Measurements from ENCODE around the gene LCP1. TPM values are rescaled to one million over a fixed set of nuclear protein-coding genes. Genes with fewer than 3 reads are reported as not detected.
"Not testable (repeated sequence)": the region's sequence is repeated elsewhere in the genome, so short reads cannot be mapped to it uniquely, and the experiment has no call there.

LCP1 gene
- total RNA-seq, 1 donor from 2014 or later = 8.0 TPM

- DNase-seq = no peak
Observed at GRCh38 chr13:46181377-46181839, 569 bp downstream of the LCP1 start.

DNA sequence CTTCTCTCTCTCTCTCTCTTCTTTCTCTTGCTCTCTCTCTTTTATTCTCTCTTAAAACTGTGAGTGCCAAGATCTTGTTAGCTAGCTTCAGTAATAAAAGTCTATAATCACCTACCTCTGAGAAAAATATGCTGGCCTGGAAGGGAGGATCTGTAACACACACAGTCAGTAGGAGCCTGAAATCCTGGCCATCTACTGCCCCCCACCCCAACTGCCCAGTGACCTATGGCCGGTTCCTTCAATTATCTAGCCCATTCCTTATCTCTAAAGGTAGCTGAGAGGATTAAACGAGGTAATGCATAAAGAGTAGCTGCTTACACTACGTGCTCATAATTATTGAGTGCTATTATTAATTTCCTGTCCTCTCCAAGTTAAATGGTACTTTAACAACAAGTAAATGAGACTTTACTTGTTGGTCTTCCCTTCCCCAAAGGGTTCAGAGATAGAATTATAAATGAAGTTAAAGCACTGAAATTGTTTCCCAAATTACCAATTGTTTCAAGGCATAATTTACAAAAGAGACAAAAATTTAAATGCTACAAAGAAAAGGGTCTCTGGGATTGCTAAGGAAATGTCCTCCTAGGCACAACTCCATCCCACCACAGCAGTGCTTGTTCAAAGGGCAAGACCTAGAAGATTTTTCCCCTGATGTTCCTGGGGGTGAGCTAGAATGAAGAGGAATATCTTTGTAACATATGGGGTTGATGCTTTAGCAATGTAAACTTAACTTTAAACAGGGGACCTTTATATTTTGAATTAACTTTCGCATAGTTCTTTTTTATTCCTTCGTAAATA is 1.8 kb downstream of the LCP1 start:
- no peak for DNase-seq

- DNase-seq = no peak
Observed at GRCh38 chr13:46179491-46179908, 2.5 kb downstream of the LCP1 start.

GRCh38 chr13:46178821-46179220 is 3.2 kb downstream of the LCP1 start:
- no peak for DNase-seq

DNA sequence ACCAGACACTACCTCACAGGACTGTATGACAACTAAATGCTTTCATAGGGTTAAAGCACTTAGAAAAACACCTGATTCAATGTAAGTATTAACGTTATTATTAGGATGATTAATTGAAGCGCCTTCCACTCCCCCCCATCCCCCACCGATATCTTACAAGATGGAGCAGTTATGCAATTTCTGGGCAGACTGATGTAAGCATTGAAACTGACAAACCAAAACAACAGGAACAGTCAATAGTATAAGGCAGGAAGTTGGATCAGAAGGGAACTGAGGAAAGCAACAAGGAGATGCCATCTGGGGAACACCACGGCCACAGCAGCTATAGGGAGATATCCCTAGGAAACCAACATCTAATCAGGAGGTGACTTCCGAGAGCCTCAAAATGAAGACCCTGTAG is 3.8 kb downstream of the LCP1 start:
- no peak for DNase-seq

DNA sequence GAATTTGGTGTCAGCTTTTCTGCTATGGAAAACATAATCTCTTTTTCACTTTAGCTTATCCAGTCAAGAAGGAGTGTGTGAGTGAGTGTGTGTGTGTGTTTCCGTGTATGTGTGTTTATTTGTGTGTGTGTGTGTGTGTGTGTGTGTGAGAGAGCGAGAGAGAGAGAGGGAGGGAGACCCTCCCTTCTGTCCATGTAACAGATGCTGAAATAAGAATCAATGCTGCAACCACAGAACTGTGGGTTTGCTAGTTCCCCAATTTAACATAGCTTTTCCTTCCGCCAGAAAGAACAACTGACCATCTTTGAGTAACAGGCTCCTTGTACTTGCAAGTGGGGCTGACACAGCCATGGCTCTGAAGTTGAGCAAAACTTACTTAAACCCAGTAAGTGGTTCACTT is 5.2 kb downstream of the LCP1 start:
- DNase-seq = no peak

DNA sequence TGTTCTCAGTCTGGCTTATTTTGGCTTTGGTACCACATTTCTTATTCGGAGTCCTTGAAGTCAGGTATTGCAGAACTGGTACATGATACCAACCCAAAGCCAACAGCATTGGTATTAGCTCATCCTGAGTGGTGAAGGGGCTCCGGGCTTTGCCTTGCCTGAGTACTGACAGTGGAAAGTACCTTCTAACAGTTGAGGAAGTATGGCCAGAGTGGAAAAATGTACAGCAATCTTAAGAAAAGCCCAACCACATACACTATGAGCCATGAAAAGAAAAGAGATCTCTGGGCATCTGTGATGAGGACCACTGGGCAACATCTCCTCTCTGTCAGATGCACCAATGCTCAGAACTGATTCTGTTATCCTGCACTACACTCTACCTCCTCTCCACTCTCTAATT is 8.3 kb downstream of the LCP1 start:
- no peak for DNase-seq

DNA sequence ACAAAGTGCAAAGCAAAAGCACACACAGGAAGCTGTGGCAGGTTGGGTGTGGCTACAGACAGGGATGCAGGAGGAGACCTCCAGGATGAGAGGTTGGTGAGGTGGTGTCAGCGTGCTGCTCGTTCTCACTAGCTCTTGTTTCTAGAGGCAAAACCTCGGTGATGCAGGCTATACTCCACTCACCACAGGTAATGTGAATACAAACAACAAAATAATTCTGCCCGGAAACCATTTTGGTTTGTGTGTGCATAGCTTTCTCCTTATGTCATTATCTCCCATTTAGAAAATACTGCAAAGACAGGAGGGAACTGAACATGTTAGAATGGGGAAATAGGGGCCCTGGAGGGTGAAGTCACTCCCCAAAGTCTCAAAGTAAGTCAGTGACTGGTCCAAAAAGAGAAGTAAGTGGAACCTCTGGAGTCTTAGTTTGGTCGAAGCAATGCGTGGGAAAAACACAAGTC is 9.4 kb downstream of the LCP1 start:
- DNase-seq = no peak

GRCh38 chr13:46171739-46172138 is 10.2 kb downstream of the LCP1 start:
- DNase-seq = no peak

DNA sequence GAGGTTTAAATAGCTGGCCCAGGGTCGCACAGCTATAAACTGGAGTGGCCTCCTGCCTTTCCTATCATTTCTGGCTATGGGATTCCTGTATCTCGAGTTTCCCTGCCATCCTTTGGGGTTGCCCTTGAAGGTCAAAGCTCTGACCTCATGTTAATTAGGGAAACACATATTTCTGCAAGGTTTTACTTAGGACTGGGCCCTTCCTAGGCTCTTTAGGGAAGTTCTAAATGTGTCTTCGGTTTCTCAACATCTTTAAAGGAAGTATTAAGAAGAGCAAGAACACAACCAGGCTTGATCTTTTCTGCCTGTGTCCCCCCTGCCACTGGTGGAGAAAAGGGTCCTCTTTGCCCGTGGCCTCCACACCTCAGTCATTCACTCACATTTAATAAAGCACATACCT is 10.8 kb downstream of the LCP1 start:
- no peak for DNase-seq

GRCh38 chr13:46170687-46171086 is 11.3 kb downstream of the LCP1 start:
- DNase-seq = no peak

GRCh38 chr13:46170268-46170667 is 11.7 kb downstream of the LCP1 start:
- DNase-seq = no peak

- DNase-seq = no peak
Observed at GRCh38 chr13:46169758-46170157, 12.2 kb downstream of the LCP1 start.

DNA sequence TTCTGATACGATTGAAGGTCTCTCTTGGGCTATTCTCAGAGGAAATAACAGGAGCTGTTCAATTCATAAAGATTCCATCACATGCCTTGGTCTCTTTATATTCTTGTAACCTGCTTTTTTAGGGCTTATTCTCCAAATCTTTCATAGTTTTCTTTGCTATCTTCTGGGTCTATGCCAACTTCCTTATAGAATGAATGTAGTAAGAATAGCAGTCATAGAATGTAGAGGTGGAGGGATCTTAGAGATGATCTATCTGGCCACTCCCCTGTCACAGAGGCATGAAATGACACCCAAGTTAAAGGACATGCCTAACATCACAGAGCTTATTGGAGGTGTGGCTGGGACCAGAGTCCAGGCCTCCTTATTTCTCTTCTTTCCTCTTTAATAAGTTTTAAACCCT is 13.2 kb downstream of the LCP1 start:
- no peak for DNase-seq

DNA sequence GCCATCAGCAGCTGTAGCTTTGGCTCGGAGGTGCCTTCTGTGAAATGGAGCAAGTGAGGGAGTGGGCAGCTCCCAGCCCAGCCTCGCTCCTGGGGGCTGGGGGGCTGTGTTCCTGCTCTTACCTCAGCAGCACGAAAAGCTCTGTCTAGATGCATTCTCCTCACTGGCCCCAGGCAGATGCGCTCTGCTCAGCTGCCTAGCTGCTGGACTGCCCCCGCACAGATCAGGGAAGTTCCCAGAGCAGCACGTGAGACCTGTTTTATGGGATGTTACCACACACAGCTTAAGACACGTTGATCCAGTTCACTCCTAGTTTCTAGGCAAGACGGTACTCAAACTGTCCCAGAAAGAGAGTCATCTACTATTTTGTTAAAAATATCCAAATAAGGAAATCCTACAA is 13.6 kb downstream of the LCP1 start:
- no peak for DNase-seq

GRCh38 chr13:46166947-46167610 is 14.9 kb downstream of the LCP1 start:
- no peak for DNase-seq

GRCh38 chr13:46166224-46166584 is 15.8 kb downstream of the LCP1 start:
- DNase-seq = no peak

- no peak for DNase-seq
Observed at GRCh38 chr13:46165485-46166223, 16.3 kb downstream of the LCP1 start.

DNA sequence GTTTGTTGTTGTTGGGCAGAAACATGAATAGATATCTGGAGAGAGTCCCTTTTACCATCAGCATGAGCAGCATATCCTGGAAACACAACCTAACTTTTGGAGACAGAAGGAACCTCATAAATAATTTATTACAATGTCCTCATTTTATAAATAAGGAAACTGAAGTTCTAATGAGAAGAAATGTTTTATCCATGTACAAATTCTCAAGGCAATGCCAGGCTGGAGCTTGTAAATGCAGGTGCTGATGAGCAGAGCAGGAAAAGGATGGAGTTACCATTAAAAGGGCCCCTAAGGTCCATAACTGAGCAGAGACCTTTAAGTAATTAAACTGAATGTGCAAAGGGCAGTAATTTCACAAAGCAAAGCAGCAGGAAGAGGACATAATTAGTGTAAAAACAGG is 17.3 kb downstream of the LCP1 start:
- DNase-seq = no peak

DNA sequence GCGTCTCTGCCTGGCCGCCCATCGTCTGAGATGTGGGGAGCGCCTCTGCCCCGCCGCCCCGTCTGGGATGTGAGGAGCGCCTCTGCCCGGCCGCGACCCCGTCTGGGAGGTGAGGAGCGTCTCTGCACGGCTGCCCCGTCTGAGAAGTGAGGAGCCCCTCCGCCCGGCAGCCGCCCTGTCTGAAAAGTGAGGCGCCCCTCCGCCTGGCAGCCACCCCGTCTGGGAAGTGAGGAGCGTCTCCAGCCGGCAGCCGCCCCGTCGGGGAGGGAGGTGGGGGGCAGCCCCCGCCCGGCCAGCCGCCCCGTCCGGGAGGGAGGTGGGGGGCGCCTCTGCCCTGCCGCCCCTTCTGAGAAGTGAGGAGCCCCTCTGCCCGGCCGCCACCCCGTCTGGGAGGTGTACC is 19.2 kb downstream of the LCP1 start:
- DNase-seq = not testable (repeated sequence)

DNA sequence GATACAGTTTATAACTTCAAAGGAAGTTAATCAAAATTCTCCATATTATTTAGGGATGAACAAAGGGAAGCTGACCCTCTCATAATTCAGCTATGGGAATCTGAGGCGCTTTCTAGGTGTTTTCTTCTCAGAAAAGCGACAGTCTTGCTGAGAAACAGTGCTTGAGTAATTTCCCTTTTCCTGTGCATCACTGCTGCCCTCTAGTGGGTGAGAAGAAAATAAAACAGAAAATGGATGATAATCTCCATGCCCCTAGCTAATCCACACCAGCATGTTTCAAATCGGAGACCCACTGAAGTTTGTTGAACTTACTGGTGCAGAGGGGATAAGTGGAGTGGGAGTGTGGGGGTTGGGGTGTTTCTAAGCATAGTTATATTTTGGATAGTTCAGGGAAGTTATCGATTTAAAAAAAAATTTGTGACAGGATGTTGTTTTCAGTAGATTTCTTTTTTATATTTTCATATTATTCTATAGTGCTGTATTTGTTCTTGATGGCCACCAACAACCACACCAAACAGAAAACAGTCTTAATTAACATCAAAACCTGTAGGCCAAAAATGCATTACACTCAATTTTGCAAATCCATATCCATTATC is 21.4 kb downstream of the LCP1 start:
- DNase-seq = no peak

DNA sequence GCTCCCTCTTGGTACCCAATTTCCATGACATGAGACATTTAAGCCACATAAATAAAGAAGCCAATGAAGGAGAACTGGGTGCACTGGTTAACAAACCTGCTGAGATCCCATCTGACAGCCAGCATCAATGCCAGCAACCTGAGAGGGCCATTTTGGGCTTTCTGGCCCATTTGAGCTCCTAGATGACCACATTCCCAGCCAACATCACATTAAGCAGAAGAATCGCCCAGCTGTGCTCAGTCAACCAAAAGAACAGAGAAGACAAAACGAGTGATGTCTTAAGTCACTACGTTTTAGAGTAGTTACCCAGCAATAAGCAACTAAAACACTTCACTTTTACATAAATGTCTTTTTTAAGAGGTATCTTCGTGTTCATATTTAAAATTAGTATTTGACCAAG is 21.9 kb downstream of the LCP1 start:
- DNase-seq = no peak

- no peak for DNase-seq
Observed at GRCh38 chr13:46158983-46159382, 23.0 kb downstream of the LCP1 start.
